Measurements from ENCODE around the gene CSTPP1.

- TF ChIP-seq CTCF (IDR thresholded peaks at IDR 0.05), result no peak
- TF ChIP-seq POLR2A (IDR thresholded peaks at IDR 0.05), result no peak
Measured at GRCh38 chr11:46961041-46961440, 24.5 kb downstream of the CSTPP1 start.
